NT2/D1 (cell line): Measurements from ENCODE around the gene MYO7B.

Experiments
- DNase-seq: peaks from one replicate; pipeline ENCODE4 v3.0.0-alpha.2; 2011; ENCODE audit warnings: low read depth, low spot score
- H3K27me3 ChIP-seq: 2 replicates; pipeline ENCODE4 v1.6.0; 2011; ENCODE audit warnings: mild to moderate bottlenecking; ENCODE audit not compliant: insufficient read length, insufficient read depth
- H3K36me3 ChIP-seq: 2 replicates; pipeline ENCODE4 v1.6.1; 2011; ENCODE audit warnings: mild to moderate bottlenecking, low read length, mixed read lengths; ENCODE audit not compliant: insufficient read depth, insufficient read length
- H3K4me1 ChIP-seq: 2 replicates; pipeline ENCODE4 v1.5.1; 2011; ENCODE audit not compliant: insufficient read depth, insufficient read length
- H3K4me3 ChIP-seq: 2 replicates; pipeline ENCODE4 v1.5.1; 2011; ENCODE audit warnings: low read depth; ENCODE audit not compliant: insufficient read length
- H3K9ac ChIP-seq: 2 replicates; pipeline ENCODE4 v1.6.0; 2011; ENCODE audit warnings: low read depth; ENCODE audit not compliant: insufficient read length
- H3K9me3 ChIP-seq: 2 replicates; pipeline ENCODE4 v1.5.1; 2011; ENCODE audit warnings: mild to moderate bottlenecking, low read length; ENCODE audit not compliant: insufficient read depth
- SUZ12 ChIP-seq: IDR thresholded peaks from 2 replicates; pipeline ENCODE4 v1.6.1; 2011; ENCODE audit not compliant: insufficient read length, insufficient read depth; ENCODE audit errors: extremely low read depth
- YY1 ChIP-seq: IDR thresholded peaks from 2 replicates; pipeline ENCODE4 v1.6.1; 2011; ENCODE audit not compliant: insufficient read length, insufficient read depth
- ZNF274 ChIP-seq: IDR thresholded peaks from 2 replicates; pipeline ENCODE4 v1.6.1; 2011; ENCODE audit warnings: mild to moderate bottlenecking, low read depth, low read length

Gene MYO7B

GRCh38 chr2:127631997-127632581, 96.6 kb downstream of the MYO7B start:
- no peak overlapping the region for H3K9ac ChIP-seq
- H3K4me1 ChIP-seq: peaks cover 13% of the 10 kb centered on the region
- H3K4me3 ChIP-seq: no peak overlapping the region
- TF ChIP-seq SUZ12: no peak
- TF ChIP-seq YY1: no peak
- no peak for TF ChIP-seq ZNF274
- H3K27me3 ChIP-seq: no peaks in the 10 kb centered on the region
- DNase-seq: no peak
- H3K36me3 ChIP-seq: peaks cover 6% of the 10 kb centered on the region
- no peaks in the 10 kb centered on the region for H3K9me3 ChIP-seq

- H3K36me3 ChIP-seq: peaks cover 6% of the 10 kb centered on the region
- no peak for DNase-seq
- H3K4me3 ChIP-seq: no peak overlapping the region
- TF ChIP-seq SUZ12 (no peak), YY1 (no peak), ZNF274 (no peak)
- H3K9me3 ChIP-seq: no peaks in the 10 kb centered on the region
- peaks cover 18% of the 10 kb centered on the region for H3K4me1 ChIP-seq
- no peaks in the 10 kb centered on the region for H3K27me3 ChIP-seq
- no peak overlapping the region for H3K9ac ChIP-seq
These were observed 97.4 kb downstream of the MYO7B start for GRCh38 chr2:127632592-127633489.

GRCh38 chr2:127633556-127634065, 98.1 kb downstream of the MYO7B start:
- no peak overlapping the region for H3K4me3 ChIP-seq
- H3K27me3 ChIP-seq: no peaks in the 10 kb centered on the region
- H3K36me3 ChIP-seq: peaks cover 7% of the 10 kb centered on the region
- H3K9me3 ChIP-seq: no peaks in the 10 kb centered on the region
- DNase-seq: no peak
- TF ChIP-seq SUZ12 (no peak), YY1 (no peak), ZNF274 (no peak)
- H3K9ac ChIP-seq: no peak overlapping the region
- H3K4me1 ChIP-seq: peaks cover 24% of the 10 kb centered on the region

GRCh38 chr2:127634066-127634617, 98.7 kb downstream of the MYO7B start:
- no peak for DNase-seq
- peaks cover 13% of the 10 kb centered on the region for H3K36me3 ChIP-seq

GRCh38 chr2:127634626-127635379, 99.3 kb downstream of the MYO7B start:
- H3K4me1 ChIP-seq: peaks cover 30% of the 10 kb centered on the region
- no peak overlapping the region for H3K4me3 ChIP-seq
- peaks cover 13% of the 10 kb centered on the region for H3K36me3 ChIP-seq
- TF ChIP-seq YY1 (no peak), SUZ12 (no peak), ZNF274 (no peak)
- H3K9ac ChIP-seq: no peak overlapping the region
- DNase-seq: no peak
- no peaks in the 10 kb centered on the region for H3K27me3 ChIP-seq
- no peaks in the 10 kb centered on the region for H3K9me3 ChIP-seq

More at GRCh38 chr2:127634066-127634617, 98.7 kb downstream of the MYO7B start:
- TF ChIP-seq YY1: no peak
- no peak for TF ChIP-seq SUZ12
- TF ChIP-seq ZNF274: no peak
- H3K4me1 ChIP-seq: peaks cover 30% of the 10 kb centered on the region
- H3K27me3 ChIP-seq: no peaks in the 10 kb centered on the region
- no peak overlapping the region for H3K4me3 ChIP-seq
- H3K9me3 ChIP-seq: no peaks in the 10 kb centered on the region
- H3K9ac ChIP-seq: no peak overlapping the region

GRCh38 chr2:127635380-127636237, 100.1 kb downstream of the MYO7B start:
- Histone ChIP-seq H3K9ac (no peak overlapping the region), H3K4me1 (peaks cover 39% of the 10 kb centered on the region), H3K36me3 (peaks cover 16% of the 10 kb centered on the region), H3K27me3 (no peaks in the 10 kb centered on the region), H3K9me3 (no peaks in the 10 kb centered on the region), H3K4me3 (no peak overlapping the region)
- no peak for DNase-seq
- TF ChIP-seq SUZ12 (no peak), ZNF274 (no peak), YY1 (no peak)
